GDM1 (cell line): ENCODE measurements around the gene DYDC1.
"Not testable (repeated sequence)": the region's sequence is repeated elsewhere in the genome, so short reads cannot be mapped to it uniquely, and the experiment has no call there.

Experiments used
- DNase-seq: peaks from one replicate; lab custom pipeline; 2025; lab: John Stamatoyannopoulos, UW

Gene DYDC1

DNA sequence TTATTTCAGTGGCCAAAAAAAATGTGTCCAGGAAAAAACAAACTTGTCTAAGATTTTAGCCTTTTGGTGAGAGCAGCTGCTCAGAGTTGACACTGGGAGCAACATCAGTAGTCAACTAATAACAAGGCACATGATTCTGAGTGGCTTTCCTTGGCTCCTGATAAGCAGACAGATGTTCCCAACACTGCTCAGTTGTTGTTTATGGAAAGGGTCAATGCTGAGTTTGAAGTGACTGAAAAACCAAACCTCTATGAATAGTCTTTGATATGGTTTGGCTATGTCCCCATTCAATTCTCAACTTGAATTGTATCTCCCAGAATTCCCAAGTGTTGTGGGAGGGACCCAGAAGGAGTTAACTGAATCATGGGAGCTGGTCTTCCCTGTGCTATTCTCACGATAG, 12.3 kb downstream of the DYDC1 start:
- DNase-seq = no peak

DNA sequence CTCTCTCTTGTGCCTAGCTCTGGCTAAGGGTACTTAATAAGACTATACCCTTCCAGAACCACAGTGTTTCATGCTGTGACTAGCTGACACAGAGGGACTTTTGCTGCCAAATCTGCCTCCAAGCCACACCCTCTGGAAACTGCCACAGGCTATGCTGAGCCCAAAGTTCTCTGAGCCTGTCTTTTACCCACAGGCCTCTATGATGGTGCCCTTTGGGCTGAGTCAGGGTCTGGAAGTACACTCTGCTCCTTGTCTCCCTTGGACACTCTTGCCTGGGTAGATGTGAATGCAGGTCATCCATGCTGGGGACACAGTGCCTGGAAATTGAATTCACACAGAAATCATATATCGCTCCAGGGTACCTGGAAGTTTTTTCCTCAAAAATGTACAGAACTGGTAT, 22.6 kb downstream of the DYDC1 start:
- no peak for DNase-seq

DNA sequence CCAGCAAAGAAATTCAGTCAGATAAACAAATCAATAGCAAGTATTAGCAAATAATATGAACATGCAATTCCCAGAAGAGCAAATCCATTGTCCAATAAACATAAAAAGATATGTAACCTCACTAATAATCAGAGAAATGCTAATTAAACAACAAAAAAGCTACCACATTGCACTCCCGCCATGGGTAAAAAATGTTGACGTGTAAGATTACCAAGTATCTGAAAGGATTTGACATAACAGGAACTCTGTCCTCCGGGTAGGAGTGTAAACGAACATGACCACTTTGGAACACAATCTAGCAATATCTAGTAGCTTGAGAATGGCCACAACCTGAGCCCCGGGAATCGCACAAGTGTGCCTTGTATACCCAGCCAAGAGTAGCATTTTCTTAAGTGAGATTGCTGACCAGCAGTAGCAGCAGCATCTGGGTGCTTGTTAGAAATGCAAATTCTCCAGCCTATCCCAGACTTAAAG, 31.6 kb downstream of the DYDC1 start:
- DNase-seq = no peak

DNA sequence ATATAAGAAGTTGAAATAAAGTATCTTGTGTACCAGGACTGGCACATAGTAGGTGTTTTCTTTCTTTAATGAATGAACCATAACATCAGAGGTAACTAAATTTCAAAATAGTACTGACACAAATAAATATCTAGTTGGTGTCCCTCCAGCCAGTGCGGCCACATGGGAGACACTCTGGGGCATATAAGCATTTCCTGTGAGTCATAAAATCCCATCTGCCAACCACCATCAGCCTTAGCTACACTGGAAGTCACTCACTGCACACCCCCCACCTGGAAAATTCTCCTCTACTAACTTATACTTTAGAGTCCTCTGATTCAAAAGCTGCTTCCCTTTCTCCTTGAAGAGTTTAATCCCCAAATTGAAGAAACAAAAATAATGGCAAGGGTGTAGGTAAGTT, 32.5 kb downstream of the DYDC1 start:
- DNase-seq = no peak

DNA sequence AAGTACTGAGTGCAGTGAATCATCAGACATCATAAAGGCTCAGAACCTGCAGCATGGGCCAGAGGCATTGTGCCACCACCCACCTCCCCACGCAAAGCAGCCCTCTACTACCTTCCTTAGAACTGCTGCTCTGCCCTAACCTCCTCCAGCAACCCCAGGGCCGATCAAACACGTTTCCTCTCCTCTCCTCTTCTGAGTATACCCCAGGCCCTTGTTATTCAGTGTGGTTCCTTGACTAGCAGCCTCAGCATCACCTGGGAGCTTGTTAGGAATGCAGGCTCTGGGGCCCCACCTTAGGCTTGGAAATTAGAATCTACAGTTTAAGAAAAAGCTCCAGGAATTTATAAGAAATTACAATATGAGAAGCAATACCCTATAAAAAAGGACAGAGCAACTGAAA, 33.2 kb downstream of the DYDC1 start:
- no peak for DNase-seq

DNA sequence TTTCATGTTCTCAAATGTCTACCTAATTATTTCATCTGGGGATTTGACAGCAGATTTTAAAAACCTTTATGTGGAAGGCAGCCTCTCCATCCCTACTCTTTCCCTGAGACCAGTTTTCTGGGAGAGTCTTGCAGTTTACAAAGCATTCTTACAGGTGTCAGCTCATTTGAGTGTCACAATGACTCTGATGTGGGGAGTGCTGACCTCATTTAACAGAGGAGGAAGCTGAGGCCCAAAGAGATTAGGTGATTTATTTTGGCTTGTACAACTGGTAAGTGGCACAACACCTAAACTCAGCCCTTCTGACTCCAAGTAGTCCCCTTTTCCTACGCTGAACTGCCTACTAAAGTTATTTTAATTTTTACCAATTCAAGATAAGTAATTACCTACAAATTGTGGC, 33.8 kb downstream of the DYDC1 start:
- no peak for DNase-seq

DNA sequence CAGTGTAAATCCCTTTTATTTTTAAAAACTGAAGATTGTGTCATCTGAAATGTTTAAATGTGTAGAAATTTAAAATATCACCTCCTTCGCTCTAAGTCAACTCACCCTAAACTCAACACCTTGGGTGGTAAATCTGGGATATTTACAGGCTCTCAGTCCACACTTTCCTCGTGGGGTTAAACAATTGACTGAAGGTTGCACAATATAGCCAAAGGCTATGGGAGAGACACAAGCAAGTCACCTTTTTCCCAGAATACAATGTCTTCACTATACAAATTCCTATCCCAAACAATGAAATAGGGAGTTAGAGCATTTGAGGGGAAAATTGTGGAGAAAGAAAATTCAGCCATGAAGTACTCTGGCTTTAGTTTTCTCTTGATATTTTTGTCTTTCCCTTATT, 34.4 kb downstream of the DYDC1 start:
- DNase-seq = no peak

DNA sequence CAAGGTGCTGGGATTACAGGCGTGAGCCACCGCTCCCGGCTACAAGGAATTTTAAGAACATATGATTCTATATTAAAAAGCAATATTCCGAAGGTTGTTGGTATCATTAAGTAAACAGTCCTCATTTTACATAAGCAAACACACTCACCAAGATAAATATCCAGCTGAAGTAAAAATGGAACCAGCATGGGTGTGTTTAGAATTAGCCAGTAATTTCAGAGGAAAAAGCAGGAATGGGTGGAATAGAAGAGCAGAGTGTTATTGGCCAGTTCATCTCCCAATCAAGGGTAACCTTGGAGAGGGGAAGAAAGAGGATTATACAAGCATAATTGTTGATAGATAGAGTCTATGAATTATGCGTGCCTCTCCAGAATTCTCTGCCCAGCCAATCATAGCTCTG, 35.4 kb downstream of the DYDC1 start:
- no peak for DNase-seq

DNA sequence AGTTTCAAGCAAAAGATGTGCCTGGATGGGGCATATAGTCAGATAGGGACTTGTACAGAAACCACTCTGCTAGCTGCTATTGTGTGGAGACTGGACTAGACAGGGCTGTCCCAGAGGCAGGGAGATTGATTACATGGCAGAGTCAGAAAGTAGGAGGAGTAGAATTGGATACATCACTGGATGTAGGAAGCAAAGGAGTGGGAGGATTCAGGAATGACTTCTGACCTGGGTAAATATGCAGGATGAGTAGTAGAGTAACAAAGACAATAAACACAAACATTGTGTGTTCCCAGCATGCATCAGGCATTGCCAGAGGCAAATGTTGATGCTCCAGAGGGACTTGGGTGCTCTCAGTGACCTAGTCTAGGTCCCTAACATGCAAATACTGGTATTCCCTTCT, 36.2 kb downstream of the DYDC1 start:
- DNase-seq = no peak

DNA sequence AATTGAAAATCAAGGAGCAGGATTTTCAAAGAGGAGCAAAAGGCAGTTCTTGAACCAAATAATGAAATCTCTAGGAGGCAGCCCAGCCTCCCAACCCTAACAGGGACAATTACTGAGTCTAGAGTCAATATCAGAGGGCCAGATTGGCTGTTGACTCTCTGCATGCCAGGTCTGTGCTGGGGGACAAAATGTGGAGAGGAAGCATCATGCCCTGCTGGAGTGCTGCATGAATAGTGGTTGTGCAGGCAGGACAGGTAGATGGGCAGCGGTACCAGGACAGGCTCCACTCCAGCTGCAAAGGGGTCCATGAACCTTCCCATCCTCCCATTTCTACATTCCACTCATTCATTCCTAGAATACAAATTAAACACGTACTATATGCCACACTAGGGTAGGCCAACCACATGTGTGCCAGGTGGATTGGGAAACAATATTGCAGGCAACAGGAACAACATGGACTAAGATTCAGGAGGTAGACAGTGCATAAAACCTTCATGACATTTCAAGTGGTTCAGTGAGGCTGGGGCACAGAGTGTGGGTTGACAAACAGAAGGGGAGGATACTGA, 36.7 kb downstream of the DYDC1 start:
- no peak for DNase-seq

DNA sequence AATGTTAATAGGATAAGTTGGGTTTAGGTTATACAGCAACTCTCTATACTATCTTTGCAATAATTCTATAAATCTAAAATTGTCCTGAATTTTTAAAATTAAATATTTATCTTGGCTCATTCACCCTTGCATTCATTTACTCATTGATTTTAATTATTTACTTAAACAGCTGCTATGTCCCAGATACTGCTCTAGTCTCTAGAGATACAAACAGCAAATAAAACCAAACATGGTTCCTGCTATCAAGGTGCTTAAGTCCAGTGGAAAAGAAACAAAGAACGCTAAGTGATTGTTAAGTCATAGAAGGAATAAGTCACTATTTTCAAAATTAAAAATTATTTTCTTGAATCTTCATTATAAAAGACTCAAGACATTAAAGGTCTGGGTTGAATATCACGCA, 37.2 kb downstream of the DYDC1 start:
- DNase-seq = no peak

DNA sequence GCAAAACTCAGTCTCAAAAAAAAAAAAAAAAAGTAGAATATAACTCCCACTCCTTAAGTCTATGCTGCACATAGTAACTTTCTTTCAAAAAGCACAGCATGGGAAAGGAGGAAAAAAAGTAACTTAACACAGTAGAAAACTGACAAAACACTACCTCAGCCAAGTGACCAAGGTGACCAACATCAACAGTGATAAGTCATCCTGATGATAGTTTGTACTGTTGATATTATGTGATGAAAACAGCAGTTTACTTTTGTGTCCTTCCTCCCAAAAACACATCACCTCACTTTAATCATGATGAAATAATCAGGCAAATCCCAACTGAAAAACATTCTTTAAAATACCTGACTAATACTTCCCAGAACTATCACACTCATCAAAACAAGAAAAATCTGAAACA, 37.8 kb downstream of the DYDC1 start:
- DNase-seq = no peak

DNA sequence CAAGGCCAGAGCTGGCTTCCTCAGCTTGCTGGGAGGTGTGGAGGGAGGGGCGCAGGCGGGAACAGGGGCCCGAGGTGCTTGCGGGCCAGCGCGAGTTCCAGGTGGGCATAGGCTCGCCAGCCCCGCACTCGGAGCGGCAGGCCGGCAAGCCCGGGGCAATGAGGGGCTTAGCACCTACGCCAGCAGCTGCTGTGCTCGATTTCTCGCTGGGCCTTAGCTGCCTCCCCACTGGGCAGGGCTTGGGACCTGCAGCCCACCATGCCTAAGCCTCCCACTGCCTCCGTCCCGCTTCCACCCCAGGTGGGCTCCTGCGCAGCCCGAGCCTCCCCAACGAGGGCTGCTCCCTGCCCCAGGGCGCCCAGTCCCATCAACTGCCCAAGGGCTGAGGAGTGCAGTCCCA, 41.2 kb downstream of the DYDC1 start:
- DNase-seq = no peak

DNA sequence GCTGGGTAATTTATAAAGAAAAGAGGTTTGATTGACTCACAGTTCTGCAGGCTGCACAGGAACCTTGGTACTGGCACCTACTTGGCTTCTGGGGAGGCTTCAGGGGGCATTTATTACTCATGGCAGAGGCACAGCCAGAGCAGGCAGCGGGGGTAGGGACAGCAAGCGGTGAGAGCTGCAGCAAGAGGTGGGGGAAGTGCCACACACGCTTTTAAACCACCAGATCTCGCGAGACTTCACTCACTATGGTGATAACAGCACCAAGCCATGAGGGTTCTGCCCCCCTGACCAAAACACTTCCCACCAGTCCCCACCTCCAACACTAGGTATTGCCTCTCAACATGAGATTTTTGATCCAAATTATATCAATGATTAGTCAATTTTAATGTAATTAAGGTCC, 43.0 kb downstream of the DYDC1 start:
- DNase-seq = no peak

DNA sequence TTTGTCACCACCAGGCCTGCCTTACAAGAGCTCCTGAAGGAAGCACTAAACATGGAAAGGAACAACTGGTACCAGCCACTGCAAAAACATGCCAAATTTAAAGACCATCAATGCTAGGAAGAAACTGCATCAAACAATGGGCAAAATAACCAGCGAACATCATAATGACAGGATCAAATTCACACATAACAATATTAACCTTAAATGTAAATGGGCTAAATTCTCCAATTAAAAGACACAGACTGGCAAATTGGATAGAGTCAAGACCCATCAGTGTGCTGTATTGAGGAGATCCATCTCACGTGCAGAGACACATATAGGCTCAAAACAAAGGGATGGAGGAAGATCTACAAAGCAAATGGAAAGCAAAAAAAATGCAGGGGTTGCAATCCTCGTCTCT, 50.6 kb downstream of the DYDC1 start:
- not testable (repeated sequence) for DNase-seq

DNA sequence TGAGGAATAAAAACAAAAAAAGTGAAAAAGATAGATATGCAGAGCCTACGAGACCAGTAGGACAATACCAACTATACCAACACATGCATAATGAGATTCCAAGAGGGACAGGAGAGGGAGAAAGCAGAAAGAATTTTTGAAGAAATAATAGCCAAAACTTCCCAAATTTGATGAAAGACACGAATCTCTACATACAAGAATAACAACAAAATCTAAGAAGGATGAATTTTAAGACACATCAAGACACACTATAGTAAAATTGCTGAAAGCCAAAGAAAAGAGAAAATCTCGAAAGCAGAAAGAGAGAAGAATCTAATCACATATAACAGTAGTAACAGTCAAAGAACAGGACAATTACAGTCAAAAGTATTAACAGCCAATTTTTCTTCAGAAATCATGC, 59.6 kb downstream of the DYDC1 start:
- no peak for DNase-seq

DNA sequence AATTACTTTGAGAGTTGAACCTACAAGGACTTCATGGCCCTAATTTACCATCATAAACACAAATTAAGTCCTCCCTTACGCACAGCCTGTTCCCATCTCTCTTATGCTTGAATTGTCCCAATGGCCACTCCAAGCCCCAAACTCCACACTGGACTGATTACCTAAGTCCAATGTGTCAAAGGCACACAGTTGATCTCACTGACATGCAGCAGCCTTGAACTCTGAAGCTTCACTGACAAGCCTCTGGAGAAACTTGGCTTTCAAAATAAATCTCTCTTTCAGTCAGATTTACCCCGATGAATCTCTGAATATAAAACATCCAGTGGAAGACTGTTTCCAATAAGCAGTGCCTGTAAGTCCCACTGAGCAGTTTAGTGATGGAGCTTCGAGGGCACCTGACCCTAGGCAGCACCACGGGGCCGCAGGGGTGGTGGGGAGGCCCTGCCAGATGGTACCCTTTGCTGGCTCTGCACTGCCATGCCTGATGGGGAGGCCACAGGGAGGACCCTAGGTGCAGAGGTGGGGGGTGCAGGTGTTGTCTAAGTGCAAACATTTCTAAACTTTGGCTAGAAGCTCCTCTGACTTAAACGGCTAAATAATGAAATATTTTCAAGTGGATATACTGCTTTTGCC, 63.8 kb downstream of the DYDC1 start:
- no peak for DNase-seq

DNA sequence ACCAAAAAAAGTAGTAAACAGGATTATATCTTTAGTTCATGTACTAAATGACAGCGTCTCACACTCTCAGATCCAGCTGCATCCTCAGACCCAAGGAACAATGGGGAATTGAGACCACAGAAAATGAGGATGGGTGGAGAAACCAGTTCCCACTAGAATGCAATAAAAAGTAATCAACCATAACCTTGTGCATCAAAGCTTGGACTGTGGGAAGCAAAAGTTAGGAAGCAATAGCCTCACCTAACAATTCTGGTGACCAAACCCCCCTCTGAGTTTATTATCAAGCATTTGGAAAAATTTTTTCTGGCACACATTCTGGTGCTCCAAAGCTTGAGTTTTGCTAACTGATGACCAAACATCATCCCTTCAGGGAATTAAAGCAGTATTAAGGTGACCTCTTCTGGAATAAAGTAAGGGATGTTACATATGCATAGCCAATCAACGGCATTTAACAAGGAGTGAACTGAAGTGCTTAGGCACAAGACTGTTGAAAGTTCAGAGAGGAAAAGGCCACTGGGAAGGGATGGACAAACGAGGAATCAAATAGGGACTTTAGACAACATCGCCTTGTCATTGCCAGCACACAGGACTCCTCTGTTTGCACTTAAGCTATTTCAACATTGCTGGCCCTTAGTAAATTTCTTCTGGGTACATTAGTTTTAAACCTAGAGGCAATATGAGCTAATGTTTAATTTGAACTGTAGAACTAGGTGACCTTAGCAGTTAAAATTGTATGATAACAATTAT, 65.9 kb downstream of the DYDC1 start:
- no peak for DNase-seq

DNA sequence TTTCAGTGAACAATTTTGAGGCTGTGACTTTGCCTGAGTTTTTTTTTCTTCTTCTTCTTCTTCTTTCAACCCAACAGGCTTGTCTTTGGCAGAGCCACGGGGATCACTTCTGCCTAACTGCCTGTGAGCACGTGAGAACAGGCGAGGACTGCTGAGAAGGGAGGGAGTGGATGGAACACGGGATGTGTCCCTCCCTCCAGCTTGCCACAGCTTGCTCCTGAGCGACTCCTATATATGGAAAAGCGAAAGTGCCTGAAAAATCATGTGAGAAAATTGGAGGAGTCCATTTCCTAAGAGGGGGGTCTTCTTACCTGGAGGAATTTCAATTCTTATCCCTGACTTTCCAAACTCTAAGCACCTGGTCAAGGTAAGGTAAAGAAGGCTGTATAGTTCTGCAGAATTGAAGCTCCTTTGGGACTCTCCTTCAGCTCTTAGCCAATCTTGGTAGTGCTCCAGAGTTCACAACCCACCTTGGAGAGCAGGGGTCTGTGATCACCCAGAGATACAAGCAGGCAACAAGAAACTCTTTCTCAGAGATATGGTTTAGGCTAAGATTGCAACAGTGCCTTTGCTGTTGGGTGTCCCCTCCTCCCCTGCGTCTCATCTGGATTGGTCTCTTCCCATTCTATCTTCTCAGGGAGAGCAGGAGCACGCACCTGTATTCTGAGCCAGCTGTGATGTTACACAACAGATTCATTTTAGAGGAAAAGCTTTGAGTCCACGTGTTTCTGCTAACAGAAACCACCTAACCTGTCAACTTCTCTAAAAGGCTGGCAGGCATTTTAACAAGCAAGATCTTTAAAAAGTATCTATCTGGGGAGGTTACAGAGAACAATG, 66.9 kb downstream of the DYDC1 start, which contains the start of gene MAT1A:
Gene MAT1A (minus strand): TSS at position 208 of the 837 bp plus-strand sequence. CDS start 235 bp downstream, outside the sequence.
- DNase-seq = no peak

DNA sequence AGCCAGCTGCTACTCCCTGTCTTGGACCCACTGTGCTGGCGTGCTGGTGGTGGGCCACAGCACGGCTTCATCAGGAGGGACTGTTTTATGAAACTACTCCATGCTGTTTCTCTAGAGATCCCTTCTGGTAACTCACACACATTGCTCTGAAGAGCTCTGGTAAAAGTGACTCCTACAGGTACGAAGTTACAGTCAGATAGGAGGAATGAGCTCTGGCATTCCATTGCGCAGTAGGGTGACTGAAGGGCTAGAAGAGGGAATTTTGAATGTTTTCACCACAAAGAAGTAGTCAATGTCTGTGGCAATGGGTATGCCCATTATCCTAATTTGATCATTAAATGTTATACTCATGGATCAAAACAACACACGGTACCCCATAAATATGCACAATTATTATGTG, 67.7 kb downstream of the DYDC1 start:
- no peak for DNase-seq
